Ectodermal cell (in vitro differentiated cells): ENCODE results near the gene RNF44.

Experiments
- H3K27ac ChIP-seq: 2 replicates; pipeline ENCODE4 v1.7.0; 2013; ENCODE audit warnings: mild to moderate bottlenecking, low read depth, low read length; ENCODE audit not compliant: insufficient read depth, poor library complexity, severe bottlenecking
- H3K27me3 ChIP-seq: 2 replicates; pipeline ENCODE4 v1.7.0; 2013; ENCODE audit warnings: mild to moderate bottlenecking, low read length; ENCODE audit not compliant: insufficient read depth, control insufficient read depth, poor library complexity, severe bottlenecking
- H3K36me3 ChIP-seq: one replicate; pipeline ENCODE4 v1.7.0; 2013; ENCODE audit warnings: low read length; ENCODE audit not compliant: control insufficient read depth, insufficient read depth
- H3K4me1 ChIP-seq: one replicate; pipeline ENCODE4 v1.7.0; 2013; ENCODE audit warnings: low read length; ENCODE audit not compliant: control insufficient read depth, insufficient read depth
- H3K4me3 ChIP-seq: 2 replicates; pipeline ENCODE4 v1.7.0; 2013; ENCODE audit warnings: low read depth, low read length, control low read depth; ENCODE audit not compliant: insufficient read depth
- H3K9me3 ChIP-seq: 2 replicates; pipeline ENCODE4 v1.7.0; 2013; ENCODE audit warnings: mild to moderate bottlenecking, low read length, moderate library complexity; ENCODE audit not compliant: control insufficient read depth
- WGBS, 2 experiments: methylation state at CpG; one replicate each; pipeline ENCODE4 v1.1.7; 2013; ENCODE audit warnings: missing lambda C conversion rate in 2 of 2; 5-methylcytosine and 5-hydroxymethylcytosine counted together

Gene RNF44

DNA sequence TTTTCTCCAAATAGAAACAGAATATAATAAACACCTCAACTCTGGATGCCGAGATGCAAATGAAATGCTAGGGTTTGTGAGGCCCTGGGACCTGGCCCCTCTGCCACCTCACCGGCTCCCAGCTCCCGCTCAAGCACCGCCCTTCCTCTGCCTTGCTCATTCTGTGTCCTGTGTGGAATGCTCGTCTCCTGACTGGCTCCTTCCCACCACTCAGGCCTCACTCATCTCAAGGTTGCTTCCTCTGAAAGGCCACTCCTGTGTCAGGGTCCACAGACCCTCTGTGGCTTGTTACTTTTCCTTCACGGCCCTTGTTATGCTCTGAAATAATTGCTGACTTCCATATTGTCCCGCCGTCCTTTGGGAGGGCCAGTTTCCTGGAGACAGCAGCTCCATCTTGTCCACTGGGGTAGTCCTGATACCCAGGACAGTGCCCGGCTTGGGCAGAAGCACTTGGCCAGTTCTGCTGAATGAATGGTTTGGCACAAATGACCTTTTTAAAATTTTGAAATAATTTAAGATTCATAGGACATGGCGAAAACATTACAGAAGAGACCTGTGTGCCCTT is 15.4 kb downstream of the RNF44 start:
- Histone ChIP-seq H3K9me3 (no peaks in the 10 kb centered on the region), H3K4me3 (no peak overlapping the region), H3K36me3 (no peaks in the 10 kb centered on the region), H3K4me1 (no peaks in the 10 kb centered on the region), H3K27ac (no peak overlapping the region), H3K27me3 (no peaks in the 10 kb centered on the region)
- whole genome bisulfite sequencing, 2 experiments: 70 to 73% methylated on average over 10 of the region's 10 CpGs

DNA sequence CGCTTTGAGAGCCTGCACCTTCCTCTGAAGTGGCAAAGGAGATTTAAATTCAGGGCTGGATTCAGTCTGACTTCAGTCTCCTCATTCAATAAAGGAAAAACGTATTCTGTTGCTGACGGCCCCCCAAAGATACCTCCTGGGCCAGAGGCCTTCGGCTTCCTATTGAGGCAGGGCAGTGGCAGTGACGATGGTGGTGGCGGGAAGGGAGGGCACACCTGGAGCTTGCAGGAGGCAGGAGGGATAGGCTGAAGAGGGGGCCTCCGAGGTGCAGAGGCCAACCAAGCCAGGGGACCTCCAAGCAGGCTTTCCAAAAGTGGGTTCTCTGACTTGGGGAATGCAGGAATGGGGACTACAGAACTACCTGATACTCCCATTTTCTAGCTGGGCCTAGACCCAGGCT is 15.9 kb downstream of the RNF44 start:
- Histone ChIP-seq H3K4me1 (no peaks in the 10 kb centered on the region), H3K4me3 (no peak overlapping the region), H3K9me3 (no peaks in the 10 kb centered on the region), H3K27me3 (no peaks in the 10 kb centered on the region), H3K36me3 (no peaks in the 10 kb centered on the region), H3K27ac (no peak overlapping the region)
- WGBS, 2 experiments: 78 to 79% methylated on average over 7 of the region's 7 CpGs

DNA sequence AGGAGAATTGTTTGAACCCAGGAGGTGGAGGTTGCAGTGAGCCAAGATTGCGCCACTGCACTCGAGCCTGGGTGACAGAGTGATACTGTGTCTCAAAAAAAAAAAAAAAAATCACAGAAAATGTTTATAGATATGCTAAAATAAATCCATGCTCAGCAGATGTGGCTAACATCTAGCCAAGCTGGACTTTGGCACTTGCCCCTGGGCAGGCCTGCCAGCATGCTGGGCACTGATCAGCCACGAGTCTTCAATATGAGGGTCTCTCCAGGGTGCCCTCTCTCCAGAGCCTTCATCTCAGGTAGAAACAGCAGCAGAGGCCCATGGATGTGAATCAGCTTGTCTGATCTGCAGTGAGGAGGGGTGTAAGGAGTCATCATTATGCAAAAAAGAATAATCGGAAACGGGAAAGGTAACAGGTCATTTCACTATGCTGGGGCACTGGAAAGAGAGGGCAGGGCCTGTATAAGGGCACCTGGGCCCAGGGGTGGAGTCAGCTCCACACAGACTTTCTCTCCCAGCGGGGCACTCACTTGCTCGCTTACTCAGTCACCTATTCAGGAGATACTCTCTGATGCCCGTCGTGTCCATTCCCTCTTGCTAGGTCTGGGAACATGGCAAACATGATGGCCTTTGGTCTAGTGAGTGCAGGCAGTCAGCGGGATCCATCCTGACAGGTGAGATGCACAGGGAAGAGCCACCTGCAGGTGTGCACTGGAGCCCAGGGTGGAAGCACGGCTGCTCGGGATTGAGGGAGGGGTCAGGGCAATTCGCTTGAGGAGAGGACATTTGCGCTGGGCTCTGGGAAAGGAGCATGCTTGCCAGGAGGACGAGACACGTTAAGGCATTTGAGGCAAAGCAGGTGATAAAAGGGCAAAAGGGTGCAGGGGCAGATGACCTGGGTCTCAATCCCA is 17.1 kb downstream of the RNF44 start:
- no peaks in the 10 kb centered on the region for H3K27me3 ChIP-seq
- H3K9me3 ChIP-seq: no peaks in the 10 kb centered on the region
- no peaks in the 10 kb centered on the region for H3K4me1 ChIP-seq
- no peak overlapping the region for H3K27ac ChIP-seq
- no peak overlapping the region for H3K4me3 ChIP-seq
- H3K36me3 ChIP-seq: no peaks in the 10 kb centered on the region
- WGBS, 2 experiments: 87 to 89% methylated on average over 16 of the region's 16 CpGs

DNA sequence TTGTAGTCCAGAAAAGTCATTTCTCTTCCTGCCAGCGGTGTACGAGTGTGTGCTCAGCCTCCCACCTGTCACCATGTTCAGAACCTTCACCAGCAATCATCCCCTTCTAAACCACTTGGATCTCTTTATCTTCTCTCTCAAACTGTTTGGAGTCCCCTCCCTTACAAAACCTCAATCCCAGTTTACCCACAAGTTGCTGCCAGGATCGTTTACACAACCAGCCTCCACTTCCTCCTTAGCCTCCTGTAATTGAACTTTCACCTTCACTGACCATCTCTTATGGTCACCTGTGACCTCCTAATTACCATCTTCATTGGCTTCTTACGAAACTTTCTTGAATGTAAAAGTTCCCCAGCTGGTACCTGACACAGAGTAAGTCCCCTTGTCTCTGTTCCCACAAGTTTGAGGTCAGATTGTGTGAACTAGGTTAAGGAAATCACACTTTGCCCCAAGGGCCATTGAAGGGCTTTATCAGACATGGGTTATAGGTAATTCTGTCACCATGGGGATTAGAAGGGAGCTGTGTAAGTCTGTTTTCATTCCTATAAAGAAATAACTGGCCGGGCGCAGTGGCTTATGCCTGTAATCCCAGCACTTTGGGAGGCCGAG is 20.0 kb downstream of the RNF44 start:
- Histone ChIP-seq H3K36me3 (no peaks in the 10 kb centered on the region), H3K9me3 (no peaks in the 10 kb centered on the region), H3K4me1 (no peaks in the 10 kb centered on the region), H3K27me3 (no peaks in the 10 kb centered on the region), H3K4me3 (no peak overlapping the region), H3K27ac (no peak overlapping the region)
- 89 to 92% methylated on average over 7 of the region's 7 CpGs for WGBS, 2 experiments

DNA sequence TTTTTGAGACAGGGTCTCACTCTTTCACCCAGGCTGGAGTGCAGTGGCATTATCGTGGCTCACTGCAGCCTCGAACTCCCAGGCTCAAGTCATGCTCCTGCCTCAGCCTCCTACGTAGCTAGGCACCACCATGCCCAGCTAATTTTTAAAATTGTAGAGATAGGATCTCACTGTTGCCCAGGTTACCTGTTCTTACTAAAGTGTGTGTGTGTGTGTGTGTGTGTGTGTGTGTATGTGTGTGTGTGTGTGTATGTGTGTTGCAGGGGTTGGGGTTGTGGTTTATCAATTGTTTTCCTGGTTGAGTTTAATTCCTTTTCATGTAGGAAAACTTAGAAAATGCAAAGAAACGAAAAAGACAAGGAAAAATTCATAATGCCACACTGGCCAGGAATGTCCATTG is 21.8 kb downstream of the RNF44 start:
- Histone ChIP-seq H3K27me3 (no peaks in the 10 kb centered on the region), H3K4me1 (no peaks in the 10 kb centered on the region), H3K4me3 (no peak overlapping the region), H3K36me3 (no peaks in the 10 kb centered on the region), H3K9me3 (no peaks in the 10 kb centered on the region), H3K27ac (no peak overlapping the region)
- 89 to 96% methylated on average over 4 of the region's 4 CpGs for WGBS, 2 experiments

DNA sequence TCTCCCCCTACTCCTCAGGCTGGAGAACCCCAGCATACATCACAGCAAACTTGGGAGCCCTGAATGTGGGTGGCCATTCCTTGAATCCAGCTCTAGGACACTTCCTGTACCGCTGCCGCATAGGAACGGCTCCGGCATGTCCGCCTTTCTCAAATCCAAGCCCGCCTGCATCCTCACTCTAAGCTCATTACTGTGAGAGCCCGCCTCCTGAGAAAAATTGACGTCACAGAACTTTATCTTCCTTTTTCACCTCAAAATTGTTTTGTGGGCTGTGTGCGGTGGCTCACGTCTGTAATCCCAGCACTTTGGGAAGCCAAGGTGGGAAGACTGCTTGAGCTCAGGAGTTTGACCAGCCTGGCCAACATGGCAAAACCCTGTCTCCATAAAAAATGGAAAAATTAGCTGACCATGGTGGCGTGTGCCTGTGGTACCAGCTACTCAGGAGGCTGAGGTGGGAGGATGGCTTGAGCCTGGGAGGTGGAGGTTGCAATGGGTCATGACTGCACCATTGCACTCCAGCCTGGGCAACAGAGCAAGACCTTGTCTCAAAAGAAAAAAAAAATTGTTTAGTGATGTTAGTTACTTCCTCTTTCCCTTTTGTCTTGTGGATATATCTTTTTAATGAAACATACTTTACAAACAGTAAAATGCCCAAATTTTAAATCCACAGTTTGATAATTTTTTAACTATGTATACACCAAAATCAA is 22.8 kb downstream of the RNF44 start:
- Histone ChIP-seq H3K36me3 (no peaks in the 10 kb centered on the region), H3K27ac (no peak overlapping the region), H3K9me3 (no peaks in the 10 kb centered on the region), H3K4me1 (no peaks in the 10 kb centered on the region), H3K4me3 (no peak overlapping the region), H3K27me3 (no peaks in the 10 kb centered on the region)
- 92 to 94% methylated on average over 11 of the region's 11 CpGs for WGBS, 2 experiments

DNA sequence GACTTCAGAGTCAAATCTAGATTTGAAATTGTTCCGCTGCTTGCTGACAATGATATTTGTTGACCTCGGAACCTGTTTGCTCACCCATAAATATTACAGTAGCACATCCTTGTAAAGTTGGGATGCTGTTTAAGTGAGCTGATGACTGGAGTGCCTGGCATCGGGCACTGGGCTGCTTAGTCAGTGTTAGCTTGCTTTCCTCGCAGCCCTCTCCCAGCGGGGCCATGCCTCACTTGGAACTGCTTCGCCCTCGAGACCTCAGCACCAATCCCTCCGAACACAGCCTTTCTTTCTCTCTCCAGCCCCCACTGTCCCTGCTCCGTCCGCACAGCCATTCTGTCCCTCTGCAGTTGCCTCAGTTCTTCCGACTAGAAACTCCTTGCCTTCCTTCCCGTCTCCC is 23.4 kb downstream of the RNF44 start:
- 90% methylated on average over 12 of the region's 12 CpGs for WGBS, 2 experiments
- no peaks in the 10 kb centered on the region for H3K27me3 ChIP-seq

DNA sequence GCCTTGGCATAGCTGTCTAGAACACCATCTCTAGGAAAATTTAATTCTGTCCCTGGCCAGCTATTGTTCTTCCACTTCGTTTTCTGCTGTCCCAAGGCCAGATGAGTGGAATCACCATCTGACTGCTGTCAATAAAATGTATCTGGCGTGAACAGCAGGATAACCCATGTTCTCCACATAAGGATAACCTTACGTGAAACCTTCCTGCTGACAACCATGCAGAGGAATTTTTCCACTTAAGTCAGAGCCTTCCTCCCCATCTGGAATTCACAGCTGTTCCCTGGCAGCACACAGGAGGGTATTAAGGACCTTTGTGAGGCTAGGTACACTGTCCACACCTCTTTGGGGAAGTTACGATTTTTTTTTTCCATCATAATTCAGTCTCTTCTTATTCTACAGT is 28.6 kb downstream of the RNF44 start:
- Histone ChIP-seq H3K27ac (no peak overlapping the region), H3K4me3 (no peak overlapping the region), H3K9me3 (no peaks in the 10 kb centered on the region), H3K36me3 (peaks cover 19% of the 10 kb centered on the region), H3K4me1 (no peaks in the 10 kb centered on the region), H3K27me3 (no peaks in the 10 kb centered on the region)
- 95 to 96% methylated on average over 4 of the region's 4 CpGs for WGBS, 2 experiments

More for the DNA sequence above, 23.4 kb downstream of the RNF44 start:
- Histone ChIP-seq H3K4me1 (no peaks in the 10 kb centered on the region), H3K27ac (no peak overlapping the region), H3K36me3 (peaks cover 4% of the 10 kb centered on the region), H3K4me3 (no peak overlapping the region), H3K9me3 (no peaks in the 10 kb centered on the region)

DNA sequence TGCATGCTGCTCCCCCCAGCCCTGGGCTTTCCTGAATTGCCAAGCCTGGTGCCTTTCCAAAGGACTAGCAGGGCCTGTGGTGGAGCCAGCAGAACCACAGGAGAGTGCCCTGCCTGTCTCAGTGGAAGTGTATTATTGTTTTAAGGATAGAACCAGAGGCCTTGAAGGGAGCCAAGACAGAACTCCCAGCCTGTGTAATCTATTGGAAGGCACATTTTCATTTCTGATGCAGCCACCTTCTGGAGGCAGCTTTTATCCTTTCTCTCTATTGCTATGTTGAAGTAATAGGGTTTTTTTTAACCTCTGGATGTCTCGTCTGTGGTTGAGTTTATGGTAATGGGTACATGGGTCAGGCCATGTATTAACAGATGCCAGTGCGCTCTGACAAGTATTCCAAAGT is 29.3 kb downstream of the RNF44 start:
- Histone ChIP-seq H3K27me3 (no peaks in the 10 kb centered on the region), H3K4me1 (no peaks in the 10 kb centered on the region), H3K27ac (no peak overlapping the region), H3K4me3 (no peak overlapping the region), H3K9me3 (no peaks in the 10 kb centered on the region), H3K36me3 (peaks cover 19% of the 10 kb centered on the region)
- 96 to 100% methylated on average over 2 of the region's 2 CpGs for WGBS, 2 experiments

DNA sequence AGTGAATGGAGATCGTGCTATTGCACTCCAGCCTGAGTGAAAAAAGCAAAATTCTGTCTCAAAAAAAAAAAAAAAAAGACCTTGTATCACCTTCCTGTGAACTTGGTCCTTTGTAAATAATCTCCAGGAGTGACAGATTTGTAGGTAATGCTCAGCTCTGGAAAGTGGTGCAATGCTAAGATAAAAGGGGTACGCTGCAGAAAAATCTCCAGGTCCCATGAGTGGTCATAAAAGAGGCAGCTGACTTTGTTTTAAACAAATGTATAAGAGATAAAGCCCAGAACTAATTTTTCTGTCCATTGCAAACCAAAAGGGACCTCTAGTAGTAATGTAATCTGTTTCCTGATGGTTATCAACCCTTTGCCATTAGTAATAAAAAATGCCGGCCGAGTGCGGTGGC is 33.7 kb downstream of the RNF44 start:
- Histone ChIP-seq H3K27ac (no peak overlapping the region), H3K36me3 (peaks cover 43% of the 10 kb centered on the region)
- 94 to 96% methylated on average over 5 of the region's 5 CpGs for WGBS, 2 experiments

More for the DNA sequence above, 33.7 kb downstream of the RNF44 start:
- Histone ChIP-seq H3K4me3 (no peak overlapping the region), H3K27me3 (no peaks in the 10 kb centered on the region), H3K9me3 (no peaks in the 10 kb centered on the region), H3K4me1 (no peaks in the 10 kb centered on the region)
